Neural cell (in vitro differentiated cells): ENCODE data around the gene FAM124A. TPM values are rescaled to one million over a fixed set of nuclear protein-coding genes. Genes with fewer than 3 reads are reported as not detected.
"Not testable (repeated sequence)": the region's sequence is repeated elsewhere in the genome, so short reads cannot be mapped to it uniquely, and the experiment has no call there.

Source experiments
- H2AFZ ChIP-seq: fragments of 200-600, 300-800 bp; sonication (generic), shearing (Covaris generic); 2 replicates; pipeline ENCODE4 v1.6.0; 2014; ENCODE audit warnings: low read depth, mild to moderate bottlenecking, antibody characterized with exemption, low read length, moderate library complexity
- H3F3A ChIP-seq: fragments of 200-600 bp; shearing (Covaris generic); 2 replicates; pipeline ENCODE4 v1.6.1; 2016; ENCODE audit warnings: mild to moderate bottlenecking, moderate library complexity, mixed read lengths, antibody characterized with exemption, low read length; ENCODE audit not compliant: insufficient read depth, poor library complexity, severe bottlenecking
- H3K27ac ChIP-seq: fragments of 200-600, 300-800 bp; sonication (generic), shearing (Covaris generic); 2 replicates; pipeline ENCODE4 v1.5.1; 2014; ENCODE audit warnings: mild to moderate bottlenecking, low read length, moderate library complexity
- H3K27me3 ChIP-seq: fragments of 300-800, 200-600 bp; sonication (generic), shearing (Covaris generic); 2 replicates; pipeline ENCODE4 v1.6.0; 2014; ENCODE audit warnings: mild to moderate bottlenecking, low read depth, low read length, moderate library complexity; ENCODE audit not compliant: insufficient read depth
- H3K36me3 ChIP-seq: fragments of 300-800, 200-600 bp; sonication (generic), shearing (Covaris generic); 2 replicates; pipeline ENCODE4 v1.5.1; 2014; ENCODE audit warnings: mild to moderate bottlenecking, antibody characterized with exemption, low read length, moderate library complexity; ENCODE audit not compliant: insufficient read depth
- H3K4me2 ChIP-seq: fragments of 300-800, 200-600 bp; sonication (generic), shearing (Covaris generic); 2 replicates; pipeline ENCODE4 v1.6.0; 2014; ENCODE audit warnings: mild to moderate bottlenecking, low read length
- H3K4me3 ChIP-seq: fragments of 300-800, 200-600 bp; sonication (generic), shearing (Covaris generic); 2 replicates; pipeline ENCODE4 v1.5.1; 2014; ENCODE audit warnings: mild to moderate bottlenecking, low read length, moderate library complexity
- H3K79me2 ChIP-seq: fragments of 200-600 bp; shearing (Covaris generic); replicated peaks from 2 replicates; pipeline ENCODE4 v1.6.0; 2014; ENCODE audit warnings: mild to moderate bottlenecking, low read length, moderate library complexity; ENCODE audit not compliant: insufficient read depth
- H3K9ac ChIP-seq: fragments of 300-800, 200-600 bp; sonication (generic), shearing (Covaris generic); 2 replicates; pipeline ENCODE4 v1.6.1; 2016; ENCODE audit warnings: mild to moderate bottlenecking, low read length, mixed read lengths
- H3K9me2 ChIP-seq: fragments of 200-600 bp; shearing (Covaris generic); 2 replicates; pipeline ENCODE4 v1.6.1; 2016; ENCODE audit warnings: mild to moderate bottlenecking, low read length, mixed read lengths; ENCODE audit not compliant: insufficient read depth
- H3K9me3 ChIP-seq: fragments of 200-600, 300-800 bp; sonication (generic), shearing (Covaris generic); 2 replicates; pipeline ENCODE4 v1.6.1; 2016; ENCODE audit warnings: mild to moderate bottlenecking, mixed run types, low read length, moderate library complexity, mixed read lengths
- H4K20me1 ChIP-seq: fragments of 200-600 bp; shearing (Covaris generic); 2 replicates; pipeline ENCODE4 v1.6.1; 2016; ENCODE audit warnings: mild to moderate bottlenecking, mixed run types; ENCODE audit not compliant: insufficient read depth
- CTCF ChIP-seq: fragments of 450-650 bp; IDR thresholded peaks from 2 replicates; pipeline ENCODE4 v1.5.1; 2014; ENCODE audit warnings: antibody characterized with exemption, mild to moderate bottlenecking, moderate library complexity; ENCODE audit not compliant: poor library complexity, severe bottlenecking
- EP300 ChIP-seq: fragments of 450-650 bp; conservative IDR thresholded peaks from 2 replicates; pipeline ENCODE4 v1.6.1; 2014; ENCODE audit warnings: antibody characterized with exemption, mild to moderate bottlenecking, moderate library complexity; ENCODE audit not compliant: poor library complexity, severe bottlenecking
- EZH2 ChIP-seq: fragments of 200-600, 300-800 bp; shearing (Covaris generic), sonication (generic); IDR thresholded peaks from 2 replicates; pipeline ENCODE4 v1.6.1; 2014; ENCODE audit warnings: antibody characterized with exemption, low read length, borderline replicate concordance, mild to moderate bottlenecking; ENCODE audit not compliant: insufficient read depth, poor library complexity, severe bottlenecking
- MXI1 ChIP-seq: fragments of 450-650 bp; conservative IDR thresholded peaks from 2 replicates; pipeline ENCODE4 v1.6.1; 2014; ENCODE audit warnings: antibody characterized with exemption, mild to moderate bottlenecking; ENCODE audit not compliant: poor library complexity, severe bottlenecking
- POLR2AphosphoS5 ChIP-seq: IDR thresholded peaks from 2 replicates; pipeline ENCODE4 v1.6.1; 2012
- RAD21 ChIP-seq: fragments of 450-650 bp; conservative IDR thresholded peaks from 2 replicates; pipeline ENCODE4 v1.6.1; 2014; ENCODE audit warnings: antibody characterized with exemption, mild to moderate bottlenecking, moderate library complexity
- SMC3 ChIP-seq: fragments of 450-650 bp; conservative IDR thresholded peaks from 2 replicates; pipeline ENCODE4 v1.6.1; 2014; ENCODE audit warnings: antibody characterized with exemption, mild to moderate bottlenecking, moderate library complexity; ENCODE audit not compliant: poor library complexity
- TAF1 ChIP-seq: IDR thresholded peaks from 2 replicates; pipeline ENCODE4 v1.6.1; 2012; ENCODE audit warnings: low read depth
- polyA plus RNA-seq: library from polyadenylated mRNA; depleted of rRNA; stranded (reverse); fragments of >200 nt; gene quantifications from 2 replicates; pipeline ENCODE4 v1.2.3, GENCODE V29; 2014
- TF ChIP-seq, protein P1 (sequence below): IDR thresholded peaks from 2 replicates; pipeline ENCODE4 v1.6.1; 2012; ENCODE audit warnings: borderline replicate concordance

FAM124A gene
- polyA plus RNA-seq, 1 donor from 2014 or later = 3.0 TPM

GRCh38 chr13:51287758-51288157 lies 65.6 kb downstream of the FAM124A start:
- no peak for TF ChIP-seq RAD21
- TF ChIP-seq SMC3 = no peak
- no peak for TF ChIP-seq EP300
- no peak for TF ChIP-seq CTCF
- no peak for TF ChIP-seq TAF1
- TF ChIP-seq MXI1 = no peak
- TF ChIP-seq POLR2AphosphoS5 = no peak
- TF ChIP-seq EZH2 = no peak
- TF ChIP-seq, protein P1, sequence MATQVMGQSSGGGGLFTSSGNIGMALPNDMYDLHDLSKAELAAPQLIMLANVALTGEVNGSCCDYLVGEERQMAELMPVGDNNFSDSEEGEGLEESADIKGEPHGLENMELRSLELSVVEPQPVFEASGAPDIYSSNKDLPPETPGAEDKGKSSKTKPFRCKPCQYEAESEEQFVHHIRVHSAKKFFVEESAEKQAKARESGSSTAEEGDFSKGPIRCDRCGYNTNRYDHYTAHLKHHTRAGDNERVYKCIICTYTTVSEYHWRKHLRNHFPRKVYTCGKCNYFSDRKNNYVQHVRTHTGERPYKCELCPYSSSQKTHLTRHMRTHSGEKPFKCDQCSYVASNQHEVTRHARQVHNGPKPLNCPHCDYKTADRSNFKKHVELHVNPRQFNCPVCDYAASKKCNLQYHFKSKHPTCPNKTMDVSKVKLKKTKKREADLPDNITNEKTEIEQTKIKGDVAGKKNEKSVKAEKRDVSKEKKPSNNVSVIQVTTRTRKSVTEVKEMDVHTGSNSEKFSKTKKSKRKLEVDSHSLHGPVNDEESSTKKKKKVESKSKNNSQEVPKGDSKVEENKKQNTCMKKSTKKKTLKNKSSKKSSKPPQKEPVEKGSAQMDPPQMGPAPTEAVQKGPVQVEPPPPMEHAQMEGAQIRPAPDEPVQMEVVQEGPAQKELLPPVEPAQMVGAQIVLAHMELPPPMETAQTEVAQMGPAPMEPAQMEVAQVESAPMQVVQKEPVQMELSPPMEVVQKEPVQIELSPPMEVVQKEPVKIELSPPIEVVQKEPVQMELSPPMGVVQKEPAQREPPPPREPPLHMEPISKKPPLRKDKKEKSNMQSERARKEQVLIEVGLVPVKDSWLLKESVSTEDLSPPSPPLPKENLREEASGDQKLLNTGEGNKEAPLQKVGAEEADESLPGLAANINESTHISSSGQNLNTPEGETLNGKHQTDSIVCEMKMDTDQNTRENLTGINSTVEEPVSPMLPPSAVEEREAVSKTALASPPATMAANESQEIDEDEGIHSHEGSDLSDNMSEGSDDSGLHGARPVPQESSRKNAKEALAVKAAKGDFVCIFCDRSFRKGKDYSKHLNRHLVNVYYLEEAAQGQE = no peak
- no peaks in the 10 kb centered on the region for H3F3A ChIP-seq
- no peaks in the 10 kb centered on the region for H3K27me3 ChIP-seq
- H2AFZ ChIP-seq = no peak overlapping the region
- no peak overlapping the region for H3K4me2 ChIP-seq
- H3K4me3 ChIP-seq = no peak overlapping the region
- no peaks in the 10 kb centered on the region for H3K36me3 ChIP-seq
- no peak overlapping the region for H3K9ac ChIP-seq
- H3K9me2 ChIP-seq = no peaks in the 10 kb centered on the region
- no peaks in the 10 kb centered on the region for H3K9me3 ChIP-seq
- no peak overlapping the region for H3K27ac ChIP-seq
- H4K20me1 ChIP-seq = no peaks in the 10 kb centered on the region
- H3K79me2 ChIP-seq = no peaks in the 10 kb centered on the region

- not testable (repeated sequence) for H3K4me2 ChIP-seq, H2AFZ ChIP-seq, H3K27ac ChIP-seq, H4K20me1 ChIP-seq, H3K27me3 ChIP-seq, H3K4me3 ChIP-seq, H3K36me3 ChIP-seq, H3K9me2 ChIP-seq, H3K9me3 ChIP-seq, H3K79me2 ChIP-seq, H3K9ac ChIP-seq, H3F3A ChIP-seq
These were observed 66.1 kb downstream of the FAM124A start for GRCh38 chr13:51288254-51288653.

- no peaks in the 10 kb centered on the region for H3K9me2 ChIP-seq
- no peak for TF ChIP-seq POLR2AphosphoS5
- TF ChIP-seq EP300 = no peak
- no peak overlapping the region for H3K9ac ChIP-seq
- no peaks in the 10 kb centered on the region for H3K79me2 ChIP-seq
- no peak overlapping the region for H3K27ac ChIP-seq
- H2AFZ ChIP-seq = no peak overlapping the region
- H3K36me3 ChIP-seq = no peaks in the 10 kb centered on the region
- H3F3A ChIP-seq = no peaks in the 10 kb centered on the region
- H3K27me3 ChIP-seq = no peaks in the 10 kb centered on the region
- H3K9me3 ChIP-seq = no peaks in the 10 kb centered on the region
- H3K4me3 ChIP-seq = no peak overlapping the region
- no peak overlapping the region for H3K4me2 ChIP-seq
- no peaks in the 10 kb centered on the region for H4K20me1 ChIP-seq
These were observed 69.1 kb downstream of the FAM124A start for GRCh38 chr13:51291341-51291740.
